HL-60 (cell line): ENCODE results near the gene FAM234A.

ENCODE experiments used
- DNase-seq, 2 experiments: peaks; one replicate each; pipeline ENCODE4 v3.0.0-alpha.2; 2010 to 2020; ENCODE audit warnings: low read depth in 1 of 2, low spot score in 1 of 2
- H3K27ac ChIP-seq: fragments of 250-450 bp; sonication (Bioruptor Pico); replicated peaks from 2 replicates; pipeline ENCODE4 v1.5.1; 2020; ENCODE audit warnings: mild to moderate bottlenecking, moderate library complexity
- H3K27me3 ChIP-seq: fragments of 250-450 bp; sonication (Bioruptor Pico); 2 replicates; pipeline ENCODE4 v1.5.1; 2021; ENCODE audit warnings: mild to moderate bottlenecking, moderate library complexity; ENCODE audit not compliant: insufficient read depth, poor library complexity, severe bottlenecking
- H3K4me3 ChIP-seq: replicated peaks from 2 replicates; pipeline ENCODE4 v1.5.1; 2011; ENCODE audit warnings: mild to moderate bottlenecking, control low read depth, low read length; ENCODE audit not compliant: insufficient read depth
- CTCF ChIP-seq: IDR thresholded peaks from one replicate; pipeline ENCODE4 v1.5.1; 2011; ENCODE audit warnings: low read length, control low read depth, inconsistent platforms; ENCODE audit not compliant: insufficient read depth
- GABPA ChIP-seq: IDR thresholded peaks from 2 replicates; pipeline ENCODE4 v1.6.1; 2012; ENCODE audit warnings: low read depth
- POLR2AphosphoS5 ChIP-seq: IDR thresholded peaks from 2 replicates; pipeline ENCODE4 v1.6.1; 2012; ENCODE audit warnings: low read depth
- SPI1 ChIP-seq: IDR thresholded peaks from 2 replicates; pipeline ENCODE4 v1.6.1; 2012; ENCODE audit warnings: low read depth, mild to moderate bottlenecking, borderline replicate concordance
- TF ChIP-seq, protein P1 (sequence below): IDR thresholded peaks from 2 replicates; pipeline ENCODE4 v1.6.1; 2012; ENCODE audit warnings: low read depth; ENCODE audit not compliant: insufficient replicate concordance

The FAM234A gene

DNA sequence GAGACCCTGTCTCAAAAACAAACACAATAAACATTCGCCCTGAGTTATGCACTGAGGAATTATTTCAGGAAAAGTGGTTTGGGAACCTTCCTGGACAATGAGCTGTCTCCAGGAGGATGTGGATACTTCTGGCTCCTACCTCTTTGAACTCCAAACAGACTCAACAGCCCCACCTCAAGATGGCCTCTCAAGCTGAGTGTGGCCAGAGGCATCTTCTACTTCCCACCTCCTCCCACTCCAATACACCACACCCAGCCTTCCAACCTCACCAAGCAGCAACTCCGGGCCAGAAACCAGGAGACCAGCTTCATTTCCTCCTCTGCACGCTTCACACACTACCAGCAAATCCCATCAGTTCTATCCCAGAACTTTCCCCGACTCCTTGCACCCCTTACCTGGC is 42.8 kb upstream of the FAM234A start:
- no peak for TF ChIP-seq SPI1
- TF ChIP-seq, protein P1, sequence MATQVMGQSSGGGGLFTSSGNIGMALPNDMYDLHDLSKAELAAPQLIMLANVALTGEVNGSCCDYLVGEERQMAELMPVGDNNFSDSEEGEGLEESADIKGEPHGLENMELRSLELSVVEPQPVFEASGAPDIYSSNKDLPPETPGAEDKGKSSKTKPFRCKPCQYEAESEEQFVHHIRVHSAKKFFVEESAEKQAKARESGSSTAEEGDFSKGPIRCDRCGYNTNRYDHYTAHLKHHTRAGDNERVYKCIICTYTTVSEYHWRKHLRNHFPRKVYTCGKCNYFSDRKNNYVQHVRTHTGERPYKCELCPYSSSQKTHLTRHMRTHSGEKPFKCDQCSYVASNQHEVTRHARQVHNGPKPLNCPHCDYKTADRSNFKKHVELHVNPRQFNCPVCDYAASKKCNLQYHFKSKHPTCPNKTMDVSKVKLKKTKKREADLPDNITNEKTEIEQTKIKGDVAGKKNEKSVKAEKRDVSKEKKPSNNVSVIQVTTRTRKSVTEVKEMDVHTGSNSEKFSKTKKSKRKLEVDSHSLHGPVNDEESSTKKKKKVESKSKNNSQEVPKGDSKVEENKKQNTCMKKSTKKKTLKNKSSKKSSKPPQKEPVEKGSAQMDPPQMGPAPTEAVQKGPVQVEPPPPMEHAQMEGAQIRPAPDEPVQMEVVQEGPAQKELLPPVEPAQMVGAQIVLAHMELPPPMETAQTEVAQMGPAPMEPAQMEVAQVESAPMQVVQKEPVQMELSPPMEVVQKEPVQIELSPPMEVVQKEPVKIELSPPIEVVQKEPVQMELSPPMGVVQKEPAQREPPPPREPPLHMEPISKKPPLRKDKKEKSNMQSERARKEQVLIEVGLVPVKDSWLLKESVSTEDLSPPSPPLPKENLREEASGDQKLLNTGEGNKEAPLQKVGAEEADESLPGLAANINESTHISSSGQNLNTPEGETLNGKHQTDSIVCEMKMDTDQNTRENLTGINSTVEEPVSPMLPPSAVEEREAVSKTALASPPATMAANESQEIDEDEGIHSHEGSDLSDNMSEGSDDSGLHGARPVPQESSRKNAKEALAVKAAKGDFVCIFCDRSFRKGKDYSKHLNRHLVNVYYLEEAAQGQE: no peak
- TF ChIP-seq POLR2AphosphoS5: no peak
- TF ChIP-seq CTCF: no peak
- no peak for TF ChIP-seq GABPA
- H3K27me3 ChIP-seq: no peaks in the 10 kb centered on the region
- no peak overlapping the region for H3K27ac ChIP-seq
- no peak overlapping the region for H3K4me3 ChIP-seq
- no peak for DNase-seq

GRCh38 chr16:192686-193085 is 41.9 kb upstream of the FAM234A start:
- TF ChIP-seq GABPA: no peak
- no peak for TF ChIP-seq POLR2AphosphoS5
- TF ChIP-seq SPI1: no peak
- H3K4me3 ChIP-seq: no peak overlapping the region
- H3K27me3 ChIP-seq: no peaks in the 10 kb centered on the region
- H3K27ac ChIP-seq: no peak overlapping the region
- DNase-seq: no peak

- TF ChIP-seq, protein P1: no peak
- TF ChIP-seq SPI1 (no peak), GABPA (no peak), POLR2AphosphoS5 (no peak), CTCF (no peak)
- Histone ChIP-seq H3K27ac (no peak overlapping the region), H3K27me3 (no peaks in the 10 kb centered on the region), H3K4me3 (no peak overlapping the region)
- DNase-seq: no peak
Observed at GRCh38 chr16:193441-193840, 41.2 kb upstream of the FAM234A start.

DNA sequence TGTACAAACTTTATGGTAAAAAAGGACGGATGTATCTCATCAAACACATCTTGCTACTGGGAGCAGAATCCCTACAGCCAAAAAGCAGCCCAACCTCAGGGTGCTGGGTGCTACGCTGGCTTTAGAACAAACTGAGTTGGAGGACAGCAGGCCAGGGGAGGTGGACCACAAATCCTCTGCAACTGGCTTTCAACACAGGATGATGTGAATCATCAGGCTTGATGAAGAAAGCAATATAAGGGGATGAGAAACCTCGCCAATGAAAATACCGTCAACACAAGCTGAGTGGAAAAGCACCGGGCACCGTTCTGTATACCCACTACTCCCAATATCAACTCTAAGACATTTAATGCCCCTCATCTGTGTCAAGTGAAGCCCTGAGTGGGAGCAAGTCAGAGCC is 40.1 kb upstream of the FAM234A start:
- H3K27me3 ChIP-seq: no peaks in the 10 kb centered on the region
- TF ChIP-seq CTCF (no peak), GABPA (no peak), SPI1 (no peak), POLR2AphosphoS5 (no peak)
- TF ChIP-seq, protein P1: no peak
- H3K27ac ChIP-seq: no peak overlapping the region
- H3K4me3 ChIP-seq: no peak overlapping the region
- no peak for DNase-seq
